GM23248 (cell line): ENCODE data around the gene TMED9.

Experiments used
- EZH2 ChIP-seq: fragments of 200-600 bp; sonication (generic); IDR thresholded peaks from 2 replicates; pipeline ENCODE4 v1.6.1; 2018; ENCODE audit warnings: antibody characterized with exemption, mild to moderate bottlenecking; ENCODE audit not compliant: insufficient read depth, poor library complexity, severe bottlenecking
- EZH2phosphoT487 ChIP-seq: fragments of 200-600 bp; sonication (generic); IDR thresholded peaks from 2 replicates; pipeline ENCODE4 v1.6.1; 2018; ENCODE audit warnings: antibody characterized with exemption, moderate library complexity, mild to moderate bottlenecking, low read depth; ENCODE audit not compliant: insufficient read depth

- TF ChIP-seq EZH2phosphoT487, result no peak
- TF ChIP-seq EZH2, result no peak
These were observed 2.1 kb downstream of the TMED9 start for GRCh38 chr5:177594071-177594470.
